GM21390 (cell line): ENCODE results near the gene SS18L1.
"Not testable (repeated sequence)": the region's sequence is repeated elsewhere in the genome, so short reads cannot be mapped to it uniquely, and the experiment has no call there.

ENCODE experiments used
- ATAC-seq: cut with Tn5 transposase; IDR thresholded peaks from one replicate; pipeline ENCODE4 v1.9.1; 2021; ENCODE audit not compliant: unreplicated experiment

The SS18L1 gene

GRCh38 chr20:62143081-62143956, at the start of gene SS18L1, which contains the start of gene PSMA7:
Gene SS18L1, plus strand, starts transcription at chr20:62143769. Its CDS starts 52 bp downstream, at chr20:62143821.
Gene PSMA7, minus strand, starts transcription at chr20:62143394. Its CDS starts 91 bp downstream, at chr20:62143303.
- ATAC-seq, result peak; percentile 71

GRCh38 chr20:62096421-62097380, 46.9 kb upstream of the SS18L1 start:
- ATAC-seq, result no peak

- ATAC-seq, result no peak
These were observed 45.6 kb upstream of the SS18L1 start for GRCh38 chr20:62097881-62098407.

GRCh38 chr20:62101078-62101477, 42.5 kb upstream of the SS18L1 start:
- ATAC-seq, result no peak

- ATAC-seq, result no peak
These were observed 39.9 kb upstream of the SS18L1 start for GRCh38 chr20:62103508-62104233.

- ATAC-seq, result no peak
These were observed 39.3 kb upstream of the SS18L1 start for GRCh38 chr20:62104234-62104789.

- no peak for ATAC-seq
These were observed 38.7 kb upstream of the SS18L1 start for GRCh38 chr20:62104791-62105345.

- no peak for ATAC-seq
These were observed 38.0 kb upstream of the SS18L1 start for GRCh38 chr20:62105592-62105991.

- no peak for ATAC-seq
These were observed 32.4 kb upstream of the SS18L1 start for GRCh38 chr20:62111148-62111547.

GRCh38 chr20:62112368-62112767, 31.2 kb upstream of the SS18L1 start:
- ATAC-seq, result no peak

- ATAC-seq, result no peak
These were observed 28.7 kb upstream of the SS18L1 start for GRCh38 chr20:62114894-62115293.

GRCh38 chr20:62115800-62116407, 27.7 kb upstream of the SS18L1 start:
- not testable (repeated sequence) for ATAC-seq

GRCh38 chr20:62116558-62117361, 26.8 kb upstream of the SS18L1 start:
- ATAC-seq, result no peak

GRCh38 chr20:62117362-62117646, 26.3 kb upstream of the SS18L1 start:
- no peak for ATAC-seq

- ATAC-seq, result no peak
These were observed 25.9 kb upstream of the SS18L1 start for GRCh38 chr20:62117658-62118057.

GRCh38 chr20:62118113-62119043, 25.2 kb upstream of the SS18L1 start:
- no peak for ATAC-seq

GRCh38 chr20:62119115-62119514, 24.5 kb upstream of the SS18L1 start:
- no peak for ATAC-seq
